IPS-18c (cell line): ENCODE measurements around the gene CABLES1.
"Not testable (repeated sequence)": the region's sequence is repeated elsewhere in the genome, so short reads cannot be mapped to it uniquely, and the experiment has no call there.

Experiments used
- H3K4me3 ChIP-seq: 2 replicates; pipeline ENCODE4 v1.7.0; 2013; ENCODE audit warnings: low read depth, mild to moderate bottlenecking, low read length, moderate library complexity; ENCODE audit not compliant: insufficient read depth
- H3K9me3 ChIP-seq: one replicate; pipeline ENCODE4 v1.6.1; 2013; ENCODE audit warnings: mild to moderate bottlenecking, low read length, moderate library complexity; ENCODE audit not compliant: control insufficient read depth, insufficient read depth

CABLES1 gene

DNA sequence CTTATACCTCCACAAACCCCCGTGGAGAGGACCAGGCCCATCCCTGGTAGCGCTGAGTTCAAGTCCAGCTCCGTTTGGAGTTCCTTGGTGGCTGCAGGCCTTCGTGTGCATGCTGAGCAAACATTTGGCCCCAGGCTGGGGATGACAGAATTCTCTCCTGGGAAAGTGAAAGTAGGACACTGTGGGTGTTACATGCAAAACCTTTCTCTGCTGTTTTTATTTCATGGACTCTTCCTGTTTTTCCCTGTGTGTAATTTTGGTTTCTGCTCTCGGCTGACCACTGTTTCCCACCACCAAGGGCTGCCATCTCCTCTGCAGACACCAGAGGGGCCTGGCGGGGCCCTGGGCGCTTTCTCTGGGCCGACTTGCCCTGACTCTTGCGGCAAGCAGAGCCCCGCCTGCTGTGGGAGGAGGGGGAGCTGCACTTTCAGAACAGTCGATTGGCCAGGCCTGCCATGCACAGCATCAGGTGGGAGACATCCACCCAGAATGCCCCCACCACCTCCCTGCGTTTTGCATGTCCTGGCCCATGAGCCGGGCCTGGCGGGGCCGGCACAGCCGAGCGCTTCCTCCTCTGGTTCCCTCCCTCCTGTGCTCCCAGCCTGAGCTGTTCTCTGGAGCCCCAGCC, 102.4 kb downstream of the CABLES1 start:
- Histone ChIP-seq H3K9me3 (peaks cover 2% of the 10 kb centered on the region), H3K4me3 (no peak overlapping the region)

DNA sequence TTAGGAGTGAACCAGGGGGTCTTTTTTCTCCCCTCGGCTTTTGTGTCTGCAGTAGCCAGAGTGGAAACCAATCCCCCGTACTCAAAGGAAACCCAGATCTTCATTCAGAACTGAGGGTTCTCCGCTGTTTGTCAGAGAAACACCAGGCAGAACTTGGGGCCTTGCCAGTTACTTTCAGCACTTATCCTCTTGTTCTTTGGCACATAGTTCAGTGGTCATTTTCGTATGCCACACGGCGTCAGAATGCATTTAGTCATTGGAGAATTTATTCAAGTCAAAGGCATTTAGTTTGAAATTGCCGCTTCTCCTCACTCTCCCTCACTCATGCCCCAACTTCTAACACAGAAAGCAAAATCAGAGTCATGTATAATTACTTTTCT, 102.9 kb downstream of the CABLES1 start:
- H3K4me3 ChIP-seq = no peak overlapping the region
- peaks cover 2% of the 10 kb centered on the region for H3K9me3 ChIP-seq

DNA sequence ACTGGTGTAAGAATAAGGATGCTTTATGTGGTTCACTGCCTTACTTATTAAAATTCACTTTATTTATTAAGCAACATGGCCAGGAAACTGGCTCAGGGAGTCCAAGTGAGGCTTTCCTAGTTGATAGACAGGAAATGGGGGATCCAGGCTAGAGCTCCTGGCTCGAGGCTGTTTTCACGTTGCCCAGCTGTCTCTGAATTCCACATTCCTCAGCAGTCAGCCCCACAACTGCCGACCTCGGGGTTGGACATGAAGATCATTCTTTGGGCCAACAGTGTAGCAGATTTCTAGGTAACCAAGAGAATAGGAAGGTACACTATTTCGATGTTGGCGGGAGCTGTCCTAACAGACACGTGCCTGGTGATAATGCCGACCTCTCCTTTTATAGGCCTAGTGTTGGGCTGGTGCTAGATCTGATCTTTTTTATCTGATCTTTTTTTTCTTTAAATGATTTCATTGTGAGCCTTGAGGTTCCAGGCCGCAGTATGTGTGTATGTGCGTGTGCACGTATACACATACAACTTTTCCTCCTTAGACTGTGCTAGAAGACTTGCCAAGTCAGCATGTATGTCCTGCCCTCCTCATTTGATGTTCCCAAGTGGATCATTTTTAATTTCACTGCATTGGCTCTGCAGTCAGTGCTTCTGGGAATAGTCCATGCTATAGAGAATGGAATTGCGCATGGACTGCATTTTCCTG, 103.5 kb downstream of the CABLES1 start:
- peaks cover 2% of the 10 kb centered on the region for H3K9me3 ChIP-seq
- H3K4me3 ChIP-seq = no peak overlapping the region

DNA sequence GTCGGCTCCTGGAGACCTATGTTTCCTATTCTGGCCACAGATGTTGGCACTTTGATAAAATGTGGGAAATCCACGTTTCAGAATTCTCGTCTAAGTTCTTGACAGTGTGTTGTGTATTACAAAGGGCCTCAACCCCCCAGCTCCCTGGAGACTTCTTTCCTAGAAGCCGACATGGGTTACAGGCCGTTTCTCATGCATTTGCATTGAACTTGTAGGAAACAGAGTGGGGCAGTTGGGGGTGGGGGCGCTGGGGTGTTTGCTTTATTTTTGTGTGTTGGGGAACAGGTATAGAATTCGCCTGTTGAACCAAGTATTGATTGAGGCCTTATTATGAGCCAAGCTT, 104.0 kb downstream of the CABLES1 start:
- Histone ChIP-seq H3K4me3 (no peak overlapping the region), H3K9me3 (peaks cover 2% of the 10 kb centered on the region)

DNA sequence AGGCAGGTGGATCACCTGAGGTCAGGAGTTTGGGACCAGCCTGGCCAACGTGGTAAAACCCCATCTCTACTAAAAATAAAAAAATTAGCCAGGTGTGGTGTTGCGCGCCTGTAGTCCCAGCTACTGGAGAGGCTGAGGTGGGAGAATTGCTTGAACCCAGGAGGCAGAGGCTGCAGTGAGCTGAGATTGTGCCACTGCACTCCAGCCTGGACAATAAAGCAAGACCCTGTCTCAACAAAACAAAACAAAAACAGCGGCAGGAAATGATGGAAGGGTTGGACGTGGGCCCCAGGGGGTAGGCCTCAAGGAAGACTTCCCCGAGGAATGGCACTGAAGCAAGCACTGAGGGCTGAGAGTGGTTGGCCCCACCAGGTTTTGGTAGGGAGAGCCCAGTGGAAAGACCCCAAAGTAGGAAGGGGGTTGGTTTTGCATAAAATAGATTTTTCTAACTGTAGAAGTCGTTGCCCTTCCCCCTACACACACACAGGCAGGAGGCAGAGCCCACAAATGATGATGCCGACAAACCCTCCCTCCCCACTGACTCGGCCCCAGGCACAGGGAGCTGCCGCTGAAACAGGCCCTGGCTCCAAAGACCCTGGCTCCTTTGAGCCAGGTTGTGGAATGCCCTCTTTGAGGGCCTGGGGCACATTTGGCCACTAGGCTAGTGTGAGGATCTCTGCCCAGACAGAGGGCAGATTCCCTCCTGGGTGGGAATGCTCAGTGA, 104.8 kb downstream of the CABLES1 start:
- Histone ChIP-seq H3K4me3 (no peak overlapping the region), H3K9me3 (peaks cover 2% of the 10 kb centered on the region)

DNA sequence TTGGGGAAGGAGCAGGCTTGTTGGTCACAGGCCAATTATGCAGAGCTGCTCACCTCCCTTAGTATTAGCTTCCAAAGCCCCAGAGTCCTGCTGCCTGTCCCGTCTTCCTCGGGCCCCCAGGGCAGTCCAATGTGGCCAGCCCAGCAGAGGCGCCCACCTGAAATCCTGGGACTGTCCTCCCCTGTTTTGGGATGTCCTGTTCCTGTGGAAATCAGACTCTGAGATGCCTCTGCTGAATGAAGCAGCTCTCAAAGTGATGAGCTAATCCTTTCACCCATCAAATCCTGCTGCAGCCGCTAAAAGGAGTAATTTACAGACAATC, 105.3 kb downstream of the CABLES1 start:
- H3K9me3 ChIP-seq = peaks cover 2% of the 10 kb centered on the region
- H3K4me3 ChIP-seq = no peak overlapping the region

DNA sequence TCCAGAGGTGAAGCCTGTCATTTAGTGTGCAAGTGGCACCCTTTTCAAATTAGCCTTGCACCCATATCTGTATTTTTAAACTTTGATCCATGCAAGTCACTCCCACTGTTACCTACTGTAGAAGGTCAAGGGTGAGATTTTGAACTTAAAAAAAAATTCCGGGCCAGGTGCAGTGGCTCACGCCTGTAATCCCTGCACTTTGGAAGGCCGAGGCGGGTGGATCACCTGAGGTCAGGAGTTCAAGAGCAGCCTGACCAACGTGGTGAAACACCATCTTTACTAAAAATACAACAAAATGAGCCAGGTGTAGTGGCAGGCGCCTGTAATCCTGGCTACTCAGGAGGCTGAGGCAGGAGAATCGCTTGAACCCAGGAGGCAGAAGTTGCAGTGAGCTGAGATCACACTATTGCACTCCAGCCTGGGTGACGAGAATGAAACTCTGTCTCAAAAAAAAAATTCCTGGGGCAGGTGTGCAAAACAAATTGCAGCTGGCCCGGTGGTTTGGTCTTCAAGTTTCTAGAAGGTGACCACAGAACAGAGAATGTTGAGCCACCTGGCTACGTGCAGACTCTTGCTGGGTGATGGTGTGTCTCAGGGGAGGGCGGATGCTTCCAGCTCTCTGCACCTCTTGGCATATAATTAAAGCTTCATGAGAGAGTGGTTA, 106.7 kb downstream of the CABLES1 start:
- not testable (repeated sequence) for H3K9me3 ChIP-seq, H3K4me3 ChIP-seq

DNA sequence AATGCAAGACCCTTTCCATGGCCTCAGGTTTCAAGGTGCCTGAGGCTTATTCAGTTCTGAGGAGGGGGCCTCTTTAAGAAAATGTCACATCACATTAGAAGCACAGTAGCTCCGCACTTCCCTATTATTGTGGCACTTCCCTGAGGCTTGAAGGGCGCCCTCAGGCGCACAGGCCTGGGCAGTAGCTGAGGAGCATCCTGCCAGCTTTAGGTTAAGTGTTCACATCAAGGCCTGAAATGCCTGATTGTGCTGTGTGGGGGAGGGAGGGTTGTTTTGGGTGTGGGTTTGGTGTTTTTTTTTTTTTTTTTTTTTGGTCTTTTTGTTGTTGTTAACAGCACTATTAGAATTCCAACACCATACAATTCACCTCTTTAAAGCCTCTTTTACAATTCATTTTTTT, 107.9 kb downstream of the CABLES1 start:
- Histone ChIP-seq H3K9me3 (peaks cover 4% of the 10 kb centered on the region), H3K4me3 (no peak overlapping the region)

DNA sequence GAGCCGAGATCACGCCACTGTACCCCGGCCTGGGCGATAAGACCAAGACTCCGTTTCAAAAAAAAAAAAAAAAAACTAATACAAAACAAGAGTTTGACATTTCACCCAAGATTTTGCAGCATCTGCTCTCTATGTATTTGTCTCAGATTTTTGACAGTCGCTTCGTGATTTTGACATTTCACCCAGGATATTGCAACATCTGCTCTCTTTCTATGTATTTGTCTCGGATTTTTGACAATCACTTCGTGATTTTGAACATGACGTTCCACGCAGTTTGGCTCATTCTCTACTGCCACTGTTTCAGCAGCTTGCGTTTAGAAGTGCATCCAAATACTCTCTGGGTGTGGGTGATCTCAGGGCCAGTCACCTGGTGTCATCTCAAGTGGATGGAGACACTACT, 108.5 kb downstream of the CABLES1 start:
- H3K9me3 ChIP-seq = peaks cover 8% of the 10 kb centered on the region
- H3K4me3 ChIP-seq = no peak overlapping the region

DNA sequence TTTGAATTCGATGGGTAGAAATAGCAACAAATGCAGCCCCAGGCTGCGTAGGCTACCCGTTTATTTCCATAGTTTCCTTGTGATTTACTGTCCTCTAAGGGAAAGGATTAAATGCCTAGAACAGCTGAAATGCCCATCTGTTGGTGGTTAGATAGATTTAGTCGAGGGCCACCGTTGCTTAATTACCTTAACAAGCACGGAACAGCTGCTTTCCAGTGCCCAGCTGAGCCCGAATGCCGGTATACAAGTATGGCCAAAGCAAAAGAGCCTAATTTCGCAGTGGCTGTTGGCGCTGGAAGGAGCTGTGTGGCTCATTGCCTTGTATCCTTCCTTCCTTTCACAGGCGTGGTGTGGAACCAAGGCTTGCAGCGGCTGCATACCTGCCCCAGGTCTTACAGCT, 109.1 kb downstream of the CABLES1 start:
- Histone ChIP-seq H3K9me3 (peaks cover 12% of the 10 kb centered on the region), H3K4me3 (no peak overlapping the region)

DNA sequence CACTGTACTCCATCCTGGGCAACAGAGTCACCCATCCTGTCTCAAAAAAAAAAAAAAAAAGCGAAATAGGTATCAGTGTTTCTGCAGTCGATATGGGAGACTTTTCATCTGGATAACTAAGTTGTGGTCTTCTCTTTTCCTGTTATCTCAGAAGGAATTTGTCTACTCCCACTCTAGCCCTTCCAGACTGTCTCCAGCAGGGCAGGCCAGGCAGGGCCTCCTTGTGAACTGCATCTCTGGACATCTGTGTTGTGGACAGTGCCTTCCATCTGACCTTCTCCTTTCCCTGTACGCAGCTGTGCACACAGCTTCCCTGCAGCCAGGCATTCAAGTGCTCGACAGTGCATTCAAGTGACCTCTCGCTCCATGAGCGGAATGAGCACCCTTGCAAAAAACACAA, 110.2 kb downstream of the CABLES1 start:
- Histone ChIP-seq H3K9me3 (peaks cover 12% of the 10 kb centered on the region), H3K4me3 (no peak overlapping the region)

DNA sequence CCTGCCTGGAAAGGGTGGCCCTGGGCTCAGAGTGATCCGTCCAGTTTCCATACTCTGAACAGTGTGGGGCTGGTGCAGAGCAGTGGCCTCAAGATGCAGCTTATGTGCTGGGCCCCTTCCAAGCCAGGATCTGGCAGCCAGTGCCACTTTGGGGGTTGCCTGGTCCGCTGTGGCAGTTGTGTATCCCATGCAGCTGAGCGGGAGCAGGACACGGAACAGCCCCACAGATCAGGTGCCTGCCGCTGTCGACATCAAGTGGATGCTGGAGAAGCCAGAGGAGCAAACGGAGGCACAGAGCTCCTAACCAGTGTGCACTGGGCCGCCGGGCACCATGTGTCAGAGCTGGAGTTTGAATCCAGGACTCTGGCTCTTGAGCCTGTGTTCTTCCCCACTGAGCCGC, 112.0 kb downstream of the CABLES1 start:
- Histone ChIP-seq H3K4me3 (no peak overlapping the region; the same call in 1 of the 2 replicates), H3K9me3 (peaks cover 10% of the 10 kb centered on the region)

DNA sequence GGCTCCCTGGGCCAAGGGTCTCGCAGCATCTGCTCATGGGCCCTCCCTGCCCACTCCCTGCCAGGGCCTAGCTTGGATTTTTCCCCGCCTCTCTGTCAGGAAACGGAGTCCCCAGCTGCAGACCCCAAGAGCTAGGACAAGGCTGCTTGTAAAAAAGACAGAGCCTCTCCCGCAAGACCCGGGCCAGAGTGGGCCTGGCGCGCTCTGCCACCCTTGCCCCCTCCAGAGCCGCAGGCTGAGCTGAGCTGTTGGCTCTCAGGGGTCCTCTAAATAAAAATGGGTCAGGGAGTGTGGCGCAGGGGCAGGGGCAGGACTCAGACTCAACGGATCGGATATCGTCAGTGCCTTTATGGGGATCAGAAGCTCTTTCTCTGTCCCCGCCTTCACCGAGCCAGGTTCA, 112.6 kb downstream of the CABLES1 start:
- no peak overlapping the region for H3K4me3 ChIP-seq
- peaks cover 10% of the 10 kb centered on the region for H3K9me3 ChIP-seq

DNA sequence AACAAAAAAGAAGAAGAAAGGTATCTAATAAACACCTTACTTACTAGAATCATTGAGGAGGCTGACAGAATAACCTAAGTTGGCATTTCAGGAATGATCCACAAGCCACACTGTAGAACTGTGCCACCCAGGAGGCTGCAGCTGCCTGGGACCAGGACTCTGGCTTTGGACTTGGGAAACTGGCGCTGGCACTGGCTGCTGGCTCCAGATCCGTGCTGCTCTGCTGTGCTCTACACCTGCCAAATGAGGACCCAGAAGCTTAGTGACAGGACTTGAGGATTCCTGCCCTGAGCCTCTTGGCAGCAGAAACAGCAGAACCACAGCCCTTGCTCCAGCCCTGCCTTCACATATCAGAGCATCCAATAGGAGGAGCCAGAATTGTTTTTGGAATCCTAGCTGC, 113.5 kb downstream of the CABLES1 start:
- Histone ChIP-seq H3K4me3 (no peak overlapping the region), H3K9me3 (peaks cover 10% of the 10 kb centered on the region)

DNA sequence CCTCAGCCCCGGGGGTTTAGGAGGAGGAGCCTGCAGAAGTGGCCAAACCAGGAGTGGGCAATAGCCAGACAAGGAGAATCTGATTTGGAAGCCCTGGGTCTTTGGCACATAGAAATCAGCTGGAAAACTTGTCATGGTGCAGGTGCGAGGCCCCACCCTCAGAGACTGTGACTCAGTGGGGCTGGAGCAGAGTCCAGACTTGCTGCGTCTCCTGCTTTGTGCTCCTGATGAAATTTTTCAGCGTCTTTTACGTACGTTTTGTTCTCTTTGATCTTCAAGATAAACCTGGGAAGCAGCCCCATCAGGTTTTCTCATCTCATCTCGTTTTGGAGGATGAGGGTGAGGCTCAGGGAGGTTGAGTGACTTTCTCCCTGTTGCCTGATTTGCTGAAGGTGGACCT, 114.1 kb downstream of the CABLES1 start:
- Histone ChIP-seq H3K4me3 (no peak overlapping the region; the same call in 1 of the 2 replicates), H3K9me3 (peaks cover 10% of the 10 kb centered on the region)

DNA sequence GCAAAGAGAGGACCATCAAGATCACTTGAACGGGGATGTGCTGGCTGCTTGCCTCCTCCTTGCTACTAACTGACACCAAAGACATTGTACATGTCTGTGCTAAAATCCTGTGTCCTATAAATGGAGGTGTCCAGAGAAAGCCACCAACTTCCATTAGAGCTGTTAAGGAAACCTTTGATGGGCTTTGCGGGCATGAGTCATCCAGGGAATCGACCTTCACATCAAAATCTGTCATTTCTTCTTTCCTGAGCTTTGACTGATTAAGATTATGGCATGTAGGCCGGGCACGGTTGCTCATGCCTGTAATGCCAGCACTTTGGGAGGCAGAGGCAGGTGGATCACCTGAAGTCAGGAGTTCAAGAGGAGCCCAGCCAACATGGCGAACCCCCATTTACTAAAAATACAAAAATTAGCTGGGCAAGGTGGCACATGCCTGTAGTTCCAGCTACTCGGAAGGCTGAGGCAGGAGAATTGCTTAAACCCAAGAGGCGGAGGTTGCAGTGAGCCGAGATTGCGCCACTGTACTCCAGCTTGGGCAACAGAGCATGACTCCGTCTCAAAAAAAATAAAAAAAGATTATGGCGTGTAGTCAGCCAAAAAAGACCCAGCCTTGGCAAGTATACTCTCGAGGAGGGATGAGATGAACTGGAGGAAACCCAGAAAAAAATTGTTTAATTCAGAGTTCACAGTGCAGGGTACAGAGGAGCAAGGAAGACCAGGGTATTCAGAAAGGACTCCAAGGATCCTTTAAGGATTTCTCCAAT, 115.8 kb downstream of the CABLES1 start:
- no peak overlapping the region for H3K4me3 ChIP-seq
- H3K9me3 ChIP-seq = peaks cover 8% of the 10 kb centered on the region

DNA sequence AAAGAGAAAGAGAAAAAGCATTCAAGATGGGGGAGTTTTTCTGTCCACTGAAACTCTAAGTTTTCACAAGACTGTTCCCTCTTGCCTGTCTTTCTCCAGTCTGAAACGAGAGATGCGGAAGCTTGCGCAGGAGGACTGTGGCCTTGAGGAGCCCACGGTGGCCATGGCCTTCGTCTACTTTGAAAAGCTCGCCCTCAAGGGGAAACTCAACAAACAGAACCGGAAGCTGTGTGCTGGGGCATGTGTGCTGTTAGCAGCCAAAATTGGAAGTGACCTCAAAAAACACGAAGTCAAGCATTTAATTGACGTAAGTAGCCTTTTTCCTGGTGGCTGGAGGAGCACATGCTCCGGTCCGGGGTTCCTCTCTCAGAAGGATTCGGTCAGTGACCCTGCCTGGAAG, 118.3 kb downstream of the CABLES1 start:
- Histone ChIP-seq H3K9me3 (peaks cover 6% of the 10 kb centered on the region), H3K4me3 (no peak overlapping the region)
